IgD-negative memory B cell (primary cell): ENCODE data around the gene AIDA. TPM values are rescaled to one million over a fixed set of nuclear protein-coding genes. Genes with fewer than 3 reads are reported as not detected.
A peak's percentile ranks its signal among the peaks of the same experiment; 100 is the strongest.
"Not testable (repeated sequence)": the region's sequence is repeated elsewhere in the genome, so short reads cannot be mapped to it uniquely, and the experiment has no call there.

Experiments
- H3K27ac Mint-ChIP-seq, 3 donors: one replicate each; pipeline ENCODE4 v1.8.0; 2020 to 2022; ENCODE audit warnings: mild to moderate bottlenecking in 3 of 3, mixed read lengths in 3 of 3, moderate library complexity in 1 of 3
- H3K27me3 Mint-ChIP-seq: one replicate; pipeline ENCODE4 v1.8.0; 2021; ENCODE audit warnings: mixed read lengths
- H3K36me3 Mint-ChIP-seq: one replicate; pipeline ENCODE4 v1.8.0; 2020; ENCODE audit warnings: mild to moderate bottlenecking, mixed read lengths
- H3K4me1 Mint-ChIP-seq, 3 donors: one replicate each; pipeline ENCODE4 v1.8.0; 2020 to 2022; ENCODE audit warnings: mixed read lengths in 3 of 3, mild to moderate bottlenecking in 1 of 3
- H3K4me3 Mint-ChIP-seq, 4 donors: one replicate each; pipeline ENCODE4 v1.8.0; 2020 to 2022; ENCODE audit warnings: mild to moderate bottlenecking in 4 of 4, mixed read lengths in 4 of 4, moderate library complexity in 3 of 4
- H3K9me3 Mint-ChIP-seq, 3 donors: one replicate each; pipeline ENCODE4 v1.8.0; 2020 to 2021; ENCODE audit warnings: mixed read lengths in 3 of 3, mild to moderate bottlenecking in 1 of 3
- polyA plus RNA-seq: library from polyadenylated mRNA; unstranded; fragments of 300-500 nt; fragmentation: Illumina TruSeq; gene quantifications from one replicate; pipeline ENCODE4 v1.2.3, GENCODE V29; 2021

Gene AIDA
- polyA plus RNA-seq, 1 donor from 2014 or later: 67.1 TPM

DNA sequence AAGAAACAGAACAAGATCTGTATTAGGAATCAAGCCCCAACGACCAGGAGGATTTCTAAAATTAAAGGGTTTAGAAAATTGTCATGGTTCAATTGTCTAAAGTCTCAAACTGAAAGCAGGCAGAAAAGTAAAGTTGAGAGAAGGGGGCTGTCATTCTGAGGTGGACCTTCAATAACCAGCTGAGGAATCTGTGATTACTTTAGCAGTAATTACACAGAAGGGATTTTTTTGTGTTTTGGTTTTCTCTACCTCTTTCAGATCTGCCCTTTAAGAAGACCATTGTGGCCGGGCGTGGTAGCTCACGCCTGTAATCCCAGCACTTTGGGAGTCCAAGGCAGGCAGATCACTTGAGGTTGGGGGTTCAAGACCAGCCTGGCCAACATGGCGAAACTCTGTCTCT, 17.4 kb downstream of the AIDA start:
- no peak overlapping the region for H3K4me3 Mint-ChIP-seq
- H3K36me3 Mint-ChIP-seq: peaks cover 6% of the 10 kb centered on the region
- H3K4me1 Mint-ChIP-seq: peaks cover 6 to 24% (median 18%) of the 10 kb centered on the region in 3 donors
- no peaks in the 10 kb centered on the region for H3K27me3 Mint-ChIP-seq
- no peaks in the 10 kb centered on the region for H3K9me3 Mint-ChIP-seq
- peak overlapping the region in 1 of 3 donors; percentile 47 for H3K27ac Mint-ChIP-seq

DNA sequence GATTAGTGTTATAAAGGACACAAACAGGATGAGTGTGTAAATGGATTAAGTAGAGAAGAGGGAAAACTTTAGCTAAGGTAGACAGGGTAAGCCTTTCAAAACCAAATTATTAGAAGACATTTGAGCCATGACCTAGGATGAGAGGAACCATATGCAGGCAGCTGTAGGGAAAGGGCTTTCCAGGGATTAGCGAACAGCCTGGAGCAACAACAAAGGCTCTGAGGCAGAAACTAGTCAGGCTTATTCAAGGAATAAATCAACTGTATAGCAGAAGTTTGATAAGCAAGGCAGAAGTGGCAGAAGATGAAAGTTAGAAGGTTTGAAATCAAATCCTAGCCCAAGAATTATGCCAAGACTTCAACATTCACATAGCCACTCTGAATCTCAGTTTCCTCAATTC, 21.3 kb downstream of the AIDA start:
- peaks cover 3% of the 10 kb centered on the region for H3K36me3 Mint-ChIP-seq
- H3K4me1 Mint-ChIP-seq: peaks cover 4 to 16% (median 16%) of the 10 kb centered on the region in 3 donors
- H3K27ac Mint-ChIP-seq: peak overlapping the region in 1 of 3 donors; percentile 84
- H3K27me3 Mint-ChIP-seq: no peaks in the 10 kb centered on the region
- H3K4me3 Mint-ChIP-seq: no peak overlapping the region
- no peaks in the 10 kb centered on the region for H3K9me3 Mint-ChIP-seq

DNA sequence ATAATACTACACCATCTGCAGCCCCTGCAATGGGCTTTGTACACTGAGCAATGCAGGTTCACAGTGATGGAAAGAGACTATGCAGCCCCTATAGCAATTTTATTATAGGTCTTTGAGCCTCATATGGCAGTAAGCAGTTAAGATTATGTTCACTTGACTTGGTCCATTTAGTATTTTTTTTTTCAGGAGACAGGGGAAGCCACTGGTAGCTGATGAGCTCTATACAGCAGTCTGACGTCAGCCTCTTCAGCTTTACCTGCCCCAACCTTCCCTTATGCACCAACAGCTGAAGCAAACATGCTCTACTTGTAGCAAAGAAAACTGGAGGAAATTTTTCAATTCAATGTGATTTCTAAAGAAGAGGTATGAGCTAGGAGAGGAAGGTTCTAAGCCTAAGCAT, 32.2 kb downstream of the AIDA start:
- Mint-ChIP-seq H3K4me3 (no peak overlapping the region), H3K9me3 (no peaks in the 10 kb centered on the region), H3K36me3 (no peaks in the 10 kb centered on the region), H3K4me1 (peaks cover 0 to 9% (median 1%) of the 10 kb centered on the region in 3 donors), H3K27ac (peak overlapping the region in 1 of 3 donors; percentile 53), H3K27me3 (no peaks in the 10 kb centered on the region)

DNA sequence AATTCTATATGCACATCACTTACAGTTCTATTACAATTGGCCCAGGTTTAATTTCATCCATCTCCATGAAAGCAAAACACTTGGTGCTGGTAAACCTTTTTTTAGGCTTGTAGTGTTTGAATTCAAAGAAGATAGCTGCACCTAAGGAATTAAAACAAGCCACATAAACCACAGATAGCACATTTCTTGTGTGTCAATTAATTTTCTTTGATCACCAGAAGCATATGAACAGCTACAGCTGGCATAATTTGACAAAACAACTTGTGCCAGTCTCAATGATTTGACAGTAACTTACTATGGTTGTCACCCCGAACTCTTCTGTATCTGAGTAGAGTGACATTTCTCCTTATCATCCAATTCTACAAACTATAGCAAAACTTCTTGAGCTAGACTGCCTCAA, 42.2 kb downstream of the AIDA start:
- Mint-ChIP-seq H3K36me3 (peaks cover 4% of the 10 kb centered on the region), H3K27me3 (no peaks in the 10 kb centered on the region), H3K4me3 (no peak overlapping the region), H3K27ac (peak overlapping the region in 1 of 3 donors; percentile 78), H3K4me1 (no peaks in the 10 kb centered on the region), H3K9me3 (no peaks in the 10 kb centered on the region)

DNA sequence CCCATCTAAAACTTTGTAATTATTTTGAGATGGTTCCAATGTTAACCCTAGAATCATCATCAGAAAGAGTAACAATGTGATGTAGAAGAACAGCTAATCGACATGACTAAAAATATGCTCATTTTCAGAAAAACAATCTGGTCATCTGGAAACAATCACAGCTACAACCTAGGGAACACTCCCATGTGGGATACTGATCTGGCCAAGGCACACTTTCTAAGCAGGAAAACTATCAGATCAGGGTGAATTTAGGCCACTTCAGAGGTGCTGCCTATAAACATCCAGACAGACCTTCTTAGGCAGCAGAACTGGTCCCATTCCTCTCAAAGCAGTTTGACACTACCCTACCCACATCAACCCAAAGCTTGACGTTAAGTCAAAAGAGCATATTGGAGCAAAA, 43.2 kb downstream of the AIDA start:
- not testable (repeated sequence) for H3K4me1 Mint-ChIP-seq, H3K36me3 Mint-ChIP-seq, H3K9me3 Mint-ChIP-seq, H3K27me3 Mint-ChIP-seq, H3K27ac Mint-ChIP-seq, H3K4me3 Mint-ChIP-seq

DNA sequence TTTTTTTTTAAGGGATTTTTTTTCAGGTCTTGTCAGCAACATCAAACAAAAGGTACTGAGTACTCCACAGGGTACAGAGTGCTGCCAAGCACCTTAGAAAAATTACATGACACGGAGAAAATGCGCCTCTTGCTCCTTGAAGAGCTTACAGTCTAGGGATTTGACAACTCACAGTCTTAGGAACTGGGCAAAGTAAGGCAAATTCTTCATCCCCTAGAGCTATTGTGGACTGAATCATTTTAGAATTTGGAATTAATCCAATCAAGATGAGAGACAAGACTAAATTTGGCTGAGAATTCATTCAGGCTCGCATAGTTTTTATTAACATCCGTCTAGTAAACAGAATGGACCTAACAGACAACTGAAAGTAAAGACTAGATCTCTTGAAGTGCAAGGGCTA, 44.1 kb downstream of the AIDA start:
- not testable (repeated sequence) for H3K4me1 Mint-ChIP-seq, H3K36me3 Mint-ChIP-seq, H3K9me3 Mint-ChIP-seq, H3K27ac Mint-ChIP-seq, H3K4me3 Mint-ChIP-seq, H3K27me3 Mint-ChIP-seq

DNA sequence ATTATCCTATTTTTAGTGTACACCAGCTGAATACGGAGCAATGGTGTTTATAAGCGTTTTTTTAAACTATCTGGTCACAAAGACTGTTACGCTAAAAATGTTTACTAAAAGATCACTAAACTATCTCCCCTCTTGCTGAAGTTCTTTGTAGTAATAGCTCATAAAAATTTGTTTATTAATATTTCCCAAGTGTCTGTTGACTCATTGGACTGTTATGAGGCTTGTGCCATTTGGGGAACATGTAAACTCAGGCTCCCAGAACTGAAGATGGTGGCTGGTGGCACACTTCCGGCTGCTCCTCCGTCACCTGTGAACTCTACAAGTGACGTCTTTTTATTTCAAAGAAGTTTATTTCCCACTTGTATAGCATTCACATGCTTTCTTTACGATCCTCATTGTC, 46.3 kb downstream of the AIDA start:
- Mint-ChIP-seq H3K4me3 (no peak overlapping the region), H3K36me3 (no peaks in the 10 kb centered on the region), H3K4me1 (peaks cover 0 to 4% (median 0%) of the 10 kb centered on the region in 3 donors), H3K9me3 (no peaks in the 10 kb centered on the region), H3K27ac (no peak overlapping the region), H3K27me3 (no peaks in the 10 kb centered on the region)

DNA sequence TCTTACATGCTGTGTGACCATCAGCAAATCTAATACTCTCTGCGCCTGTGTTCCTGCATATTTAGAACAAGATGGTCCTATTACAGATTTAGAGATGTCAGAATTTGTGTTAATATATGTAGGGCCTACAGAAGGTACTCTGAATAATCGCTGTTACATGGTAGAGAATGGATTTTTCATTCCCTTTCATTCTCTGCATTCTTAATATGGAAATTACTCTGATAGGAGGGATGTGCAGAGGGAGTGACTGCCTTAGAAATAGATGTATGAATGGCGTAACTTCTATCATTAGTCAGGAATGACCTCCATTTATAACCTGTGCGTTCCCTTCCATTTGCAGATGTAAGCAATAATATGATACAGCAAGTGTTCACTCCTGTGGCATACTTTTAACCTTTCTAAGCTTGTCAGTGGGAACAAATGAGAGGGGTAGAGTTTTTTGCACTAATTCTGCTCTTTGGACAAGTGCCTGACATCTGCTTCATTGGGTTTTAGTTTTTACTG, 48.8 kb downstream of the AIDA start:
- peaks cover 0 to 4% (median 0%) of the 10 kb centered on the region in 3 donors for H3K4me1 Mint-ChIP-seq
- H3K27ac Mint-ChIP-seq: peak overlapping the region in 1 of 3 donors; percentile 41
- H3K4me3 Mint-ChIP-seq: no peak overlapping the region
- no peaks in the 10 kb centered on the region for H3K36me3 Mint-ChIP-seq
- no peaks in the 10 kb centered on the region for H3K9me3 Mint-ChIP-seq
- H3K27me3 Mint-ChIP-seq: no peaks in the 10 kb centered on the region

DNA sequence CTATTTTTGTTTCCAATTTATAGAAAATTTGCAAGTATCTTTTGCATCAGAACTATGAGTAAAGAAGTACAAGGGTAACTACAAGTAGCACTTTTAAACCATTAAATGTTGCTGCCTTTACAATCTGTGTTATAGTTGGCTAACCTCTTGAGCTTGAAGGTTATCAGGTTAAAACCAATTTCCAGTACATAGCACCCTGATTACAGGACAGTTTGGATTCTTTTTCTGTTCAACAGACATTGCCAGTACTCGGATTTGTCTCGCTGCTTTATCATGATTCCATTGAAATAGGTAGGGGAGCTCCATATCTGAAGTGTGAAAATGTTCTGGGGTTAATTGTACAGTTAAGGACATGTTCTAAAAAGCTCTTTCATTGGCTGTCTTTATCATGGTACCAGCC, 54.4 kb downstream of the AIDA start:
- no peaks in the 10 kb centered on the region for H3K27me3 Mint-ChIP-seq
- H3K27ac Mint-ChIP-seq: peak overlapping the region in 1 of 3 donors; percentile 64
- H3K9me3 Mint-ChIP-seq: no peaks in the 10 kb centered on the region
- H3K4me3 Mint-ChIP-seq: peak overlapping the region in 1 of 4 donors; percentile 10
- peaks cover 14 to 30% (median 19%) of the 10 kb centered on the region in 3 donors for H3K4me1 Mint-ChIP-seq
- H3K36me3 Mint-ChIP-seq: no peaks in the 10 kb centered on the region

DNA sequence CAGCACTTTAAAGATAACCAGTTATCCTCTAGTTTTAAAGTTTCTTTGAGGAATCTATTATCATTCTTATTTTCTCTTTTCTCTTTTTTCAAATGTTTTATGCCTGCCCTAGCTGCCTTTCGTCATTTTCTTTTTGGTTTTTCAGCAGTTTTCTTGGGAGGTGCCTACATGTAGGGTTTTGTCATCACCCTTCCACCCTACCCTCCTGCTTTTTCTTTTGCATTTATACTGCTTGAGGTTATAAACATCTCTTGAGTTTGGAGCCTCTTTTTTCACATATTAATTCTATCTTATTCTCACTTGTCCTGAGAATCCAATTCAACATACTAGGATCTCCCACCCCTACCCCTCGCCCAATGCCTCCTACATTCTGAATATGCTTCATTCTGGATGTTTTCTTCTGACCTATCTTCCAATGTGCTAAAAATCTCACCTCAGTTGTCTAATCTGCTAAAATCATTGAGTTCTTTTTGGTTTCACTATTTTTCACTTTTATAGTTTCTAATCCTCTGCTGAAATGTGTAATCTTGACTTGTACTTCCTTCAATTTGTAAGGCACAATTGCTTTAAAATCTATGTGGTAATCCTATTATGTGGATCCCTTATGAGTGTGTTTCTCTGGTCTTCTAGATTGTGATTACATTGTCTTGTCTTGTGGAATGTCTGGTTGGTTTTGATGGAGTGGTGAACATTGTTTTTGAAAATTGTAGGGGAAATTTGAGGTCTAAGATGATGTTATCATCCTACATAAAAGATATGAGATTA, 55.7 kb downstream of the AIDA start:
- Mint-ChIP-seq H3K9me3 (no peaks in the 10 kb centered on the region), H3K27me3 (no peaks in the 10 kb centered on the region), H3K4me1 (peaks cover 14 to 30% (median 19%) of the 10 kb centered on the region in 3 donors), H3K4me3 (no peak overlapping the region), H3K36me3 (peaks cover 1% of the 10 kb centered on the region), H3K27ac (peak overlapping the region; percentile 74 to 95 (median 86))

DNA sequence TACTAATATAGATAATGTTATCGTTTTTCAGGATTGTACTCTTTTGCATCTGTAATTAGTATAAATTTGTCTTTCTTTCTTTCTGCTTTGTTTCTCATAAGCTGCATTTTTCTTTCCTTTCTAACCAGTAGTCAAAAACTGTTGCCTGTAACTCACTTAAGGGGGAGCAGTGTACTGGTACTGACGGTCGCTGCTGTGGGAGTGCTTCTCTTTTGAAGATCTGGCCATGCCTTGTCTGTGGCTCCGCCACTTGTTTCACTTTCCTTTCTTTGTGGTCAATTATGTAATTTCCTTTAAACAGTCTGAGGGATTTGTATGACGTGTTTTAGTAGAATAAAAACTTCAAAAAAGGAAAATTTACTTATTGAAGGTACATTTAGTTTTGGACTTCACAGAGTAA, 57.4 kb downstream of the AIDA start:
- Mint-ChIP-seq H3K27me3 (no peaks in the 10 kb centered on the region), H3K9me3 (no peaks in the 10 kb centered on the region), H3K4me1 (peaks cover 14 to 30% (median 19%) of the 10 kb centered on the region in 3 donors), H3K4me3 (peak overlapping the region; percentile 4 to 64 (median 12)), H3K36me3 (peaks cover 2% of the 10 kb centered on the region), H3K27ac (peak overlapping the region; percentile 44 to 96 (median 74))

DNA sequence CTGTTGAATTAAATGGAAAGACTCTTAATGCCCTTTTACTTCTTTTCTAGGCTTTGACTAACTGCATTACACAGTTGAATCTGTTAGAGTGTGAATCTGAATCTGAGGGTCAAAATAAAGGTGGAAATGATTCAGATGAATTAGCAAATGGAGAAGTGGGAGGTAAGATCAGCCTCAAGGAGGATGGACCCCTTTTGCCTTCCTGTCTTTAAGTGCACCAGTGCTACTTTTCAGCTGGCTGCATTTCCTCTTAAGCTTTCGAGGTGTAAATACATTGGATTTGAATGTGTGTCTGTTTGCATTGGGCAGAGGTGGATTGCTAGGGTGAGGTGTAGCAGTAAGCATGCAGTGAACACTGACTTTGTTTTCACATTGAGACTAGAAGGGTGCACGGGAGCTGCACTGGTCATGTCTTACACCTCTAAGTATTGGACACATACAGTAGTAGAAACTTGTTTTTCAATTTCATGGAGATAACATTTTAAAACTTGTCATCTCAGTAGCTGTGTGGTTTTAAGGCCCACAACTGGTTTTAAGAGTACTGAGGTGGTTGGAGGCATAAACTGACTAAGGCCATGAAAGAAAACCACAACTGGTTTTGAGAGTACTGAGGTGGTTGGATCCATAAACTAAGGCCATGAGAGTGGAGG, 59.0 kb downstream of the AIDA start:
- peak overlapping the region; percentile 24 to 79 (median 74) for H3K27ac Mint-ChIP-seq
- H3K36me3 Mint-ChIP-seq: peaks cover 4% of the 10 kb centered on the region
- H3K9me3 Mint-ChIP-seq: no peaks in the 10 kb centered on the region
- H3K4me3 Mint-ChIP-seq: peak overlapping the region in 1 of 4 donors; percentile 33
- H3K4me1 Mint-ChIP-seq: peaks cover 16 to 30% (median 19%) of the 10 kb centered on the region in 3 donors
- H3K27me3 Mint-ChIP-seq: no peaks in the 10 kb centered on the region

DNA sequence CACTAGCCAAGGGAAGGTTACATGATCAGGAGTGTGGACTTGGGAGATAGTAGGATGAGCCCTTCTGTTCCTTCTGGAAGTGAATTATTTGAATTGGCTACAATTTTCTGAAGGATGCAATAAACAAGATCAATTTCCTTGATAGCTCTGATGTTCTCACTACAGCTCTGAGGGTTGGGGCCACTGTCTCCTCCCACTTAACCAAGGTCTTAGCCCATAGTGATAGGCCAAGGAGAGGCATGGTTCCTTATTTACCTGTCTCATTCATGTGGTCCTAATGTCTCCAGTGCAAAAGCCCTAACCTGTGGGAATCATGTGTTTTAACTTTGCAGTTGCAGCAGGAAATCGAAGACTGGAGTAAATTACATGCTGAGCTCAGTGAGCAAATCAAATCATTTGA, 59.6 kb downstream of the AIDA start:
- Mint-ChIP-seq H3K27me3 (no peaks in the 10 kb centered on the region), H3K27ac (peak overlapping the region in 1 of 3 donors; percentile 79), H3K4me1 (peaks cover 17 to 30% (median 19%) of the 10 kb centered on the region in 3 donors), H3K4me3 (no peak overlapping the region), H3K9me3 (no peaks in the 10 kb centered on the region), H3K36me3 (peaks cover 4% of the 10 kb centered on the region)

DNA sequence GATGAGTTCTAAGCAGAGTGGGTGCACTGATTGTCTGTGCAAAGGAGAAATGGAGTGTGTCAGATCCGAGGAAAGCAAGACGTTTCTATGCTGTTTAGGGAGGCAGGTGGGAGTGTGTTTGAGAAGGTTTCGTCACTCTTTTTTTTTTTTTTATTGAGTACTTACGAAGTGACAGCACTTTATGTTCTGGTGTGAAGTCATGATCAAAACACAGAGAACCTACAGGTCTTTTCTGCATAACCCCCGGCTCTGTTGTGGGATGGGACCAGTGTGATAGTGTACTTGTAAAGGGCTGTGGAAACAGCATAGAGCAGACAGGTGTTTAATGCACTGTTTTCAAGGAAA, 67.7 kb downstream of the AIDA start:
- peaks cover 8 to 17% (median 12%) of the 10 kb centered on the region in 3 donors for H3K4me1 Mint-ChIP-seq
- peak overlapping the region; percentile 89 to 99 (median 96) for H3K4me3 Mint-ChIP-seq
- peak overlapping the region; percentile 87 to 99 (median 96) for H3K27ac Mint-ChIP-seq
- peaks cover 2% of the 10 kb centered on the region for H3K36me3 Mint-ChIP-seq
- H3K9me3 Mint-ChIP-seq: no peaks in the 10 kb centered on the region
- H3K27me3 Mint-ChIP-seq: no peaks in the 10 kb centered on the region

DNA sequence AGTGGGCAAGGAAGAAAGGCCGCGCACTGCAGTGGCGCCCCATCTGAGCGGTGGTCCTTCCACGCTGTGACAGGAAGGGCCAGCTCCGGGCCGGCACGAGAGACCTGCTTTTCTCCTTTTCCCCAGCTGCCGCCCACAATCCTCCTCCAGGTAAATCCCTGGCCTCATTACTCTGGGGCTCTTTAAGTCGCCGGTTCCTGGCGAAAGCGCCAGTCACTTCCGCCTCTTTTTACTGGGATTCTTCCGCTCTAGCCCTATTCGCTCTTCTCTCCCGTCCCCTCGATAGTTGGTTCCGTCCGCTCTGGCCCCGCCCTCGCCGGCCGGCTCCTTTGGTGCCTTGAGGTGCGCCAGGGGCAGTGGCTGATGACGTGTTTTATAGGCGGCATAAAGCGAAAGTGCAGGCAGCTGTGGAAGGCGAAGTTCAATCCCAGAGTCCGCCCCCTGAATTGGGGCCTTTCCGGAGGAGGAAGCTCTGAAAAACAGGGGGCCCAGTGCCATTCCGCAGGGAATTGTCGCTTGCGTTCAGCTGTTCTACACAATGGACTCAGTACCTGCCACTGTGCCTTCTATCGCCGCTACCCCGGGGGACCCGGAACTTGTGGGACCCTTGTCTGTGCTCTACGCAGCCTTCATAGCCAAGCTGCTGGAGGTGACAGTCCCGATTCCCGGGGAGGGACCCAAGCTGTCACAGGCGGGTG, 68.2 kb downstream of the AIDA start:
- Mint-ChIP-seq H3K9me3 (no peaks in the 10 kb centered on the region), H3K4me3 (peak overlapping the region; percentile 89 to 99 (median 96)), H3K27me3 (no peaks in the 10 kb centered on the region), H3K4me1 (peaks cover 8 to 17% (median 12%) of the 10 kb centered on the region in 3 donors), H3K36me3 (peaks cover 2% of the 10 kb centered on the region), H3K27ac (peak overlapping the region; percentile 87 to 99 (median 96))
